Inflammatory macrophage (primary cell): ENCODE results near the gene DUSP2.
"Not testable (repeated sequence)": the region's sequence is repeated elsewhere in the genome, so short reads cannot be mapped to it uniquely, and the experiment has no call there.

Experiments used
- DNase-seq, 2 donors: peaks; one replicate each; pipeline ENCODE4 v3.0.0-alpha.2; 2020 to 2022

The DUSP2 gene

DNA sequence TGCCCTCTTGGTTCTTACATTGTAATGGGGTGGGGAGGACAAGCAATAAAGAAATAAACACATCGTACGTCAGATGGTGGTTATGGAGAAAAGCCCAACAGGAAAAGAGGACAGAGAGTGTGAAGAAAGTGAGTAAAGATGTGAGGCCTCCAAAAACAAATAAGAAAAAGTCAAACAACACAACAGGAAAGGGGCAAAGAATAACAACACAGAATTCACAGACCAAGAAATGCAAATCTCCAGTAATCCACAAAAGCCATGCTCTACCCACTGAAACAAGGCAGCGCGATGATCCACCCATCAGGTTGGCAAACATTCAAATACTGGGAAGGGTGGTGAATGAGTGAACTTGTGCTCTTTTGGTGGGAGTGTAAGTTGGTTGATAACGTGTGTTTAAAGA lies 16.7 kb upstream of the DUSP2 start:
- no peak for DNase-seq

DNA sequence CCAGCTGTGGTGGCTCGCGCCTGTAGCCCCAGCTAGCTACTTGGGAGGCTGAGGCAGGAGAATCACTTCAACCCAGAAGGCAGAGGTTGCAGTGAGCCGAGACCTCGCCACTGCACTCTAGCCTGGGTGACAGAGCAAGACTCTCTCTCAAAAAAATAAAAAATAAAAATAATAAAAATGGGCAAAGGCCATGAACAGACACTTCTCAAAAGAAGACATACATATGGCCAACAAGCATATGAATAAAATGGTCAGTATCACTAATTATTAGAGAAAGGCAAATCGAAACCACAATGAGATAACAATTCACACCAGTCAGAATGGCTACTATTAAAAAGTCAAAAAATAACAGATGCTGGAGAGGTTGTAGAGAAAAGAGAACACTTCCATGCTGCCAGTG lies 15.1 kb upstream of the DUSP2 start:
- not testable (repeated sequence) for DNase-seq

- DNase-seq, result no peak
Observed at GRCh38 chr2:96159084-96159830, 14.0 kb upstream of the DUSP2 start.

DNA sequence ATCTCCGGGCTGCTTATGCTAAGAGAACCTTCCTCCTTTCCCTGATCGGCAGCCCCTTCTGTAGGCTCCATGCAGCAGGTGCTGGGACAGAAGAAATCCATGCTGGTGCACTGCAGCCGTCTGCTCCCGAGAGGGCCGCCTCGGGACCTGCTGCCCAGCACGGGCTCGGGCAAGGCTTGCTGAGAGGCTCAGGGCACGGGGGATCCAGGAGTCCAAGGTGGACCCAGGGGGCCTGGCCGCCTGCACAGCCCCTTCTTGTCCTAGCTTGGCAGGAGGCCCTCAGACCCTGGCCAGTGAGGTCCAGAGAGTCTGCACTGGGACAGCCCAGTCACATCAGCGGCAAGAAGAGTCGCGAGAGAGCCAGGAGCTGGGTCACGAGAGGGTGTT lies 13.3 kb upstream of the DUSP2 start:
- no peak for DNase-seq

GRCh38 chr2:96157649-96158553 lies 12.7 kb upstream of the DUSP2 start:
- DNase-seq, result peak; percentile 76 to 81

DNA sequence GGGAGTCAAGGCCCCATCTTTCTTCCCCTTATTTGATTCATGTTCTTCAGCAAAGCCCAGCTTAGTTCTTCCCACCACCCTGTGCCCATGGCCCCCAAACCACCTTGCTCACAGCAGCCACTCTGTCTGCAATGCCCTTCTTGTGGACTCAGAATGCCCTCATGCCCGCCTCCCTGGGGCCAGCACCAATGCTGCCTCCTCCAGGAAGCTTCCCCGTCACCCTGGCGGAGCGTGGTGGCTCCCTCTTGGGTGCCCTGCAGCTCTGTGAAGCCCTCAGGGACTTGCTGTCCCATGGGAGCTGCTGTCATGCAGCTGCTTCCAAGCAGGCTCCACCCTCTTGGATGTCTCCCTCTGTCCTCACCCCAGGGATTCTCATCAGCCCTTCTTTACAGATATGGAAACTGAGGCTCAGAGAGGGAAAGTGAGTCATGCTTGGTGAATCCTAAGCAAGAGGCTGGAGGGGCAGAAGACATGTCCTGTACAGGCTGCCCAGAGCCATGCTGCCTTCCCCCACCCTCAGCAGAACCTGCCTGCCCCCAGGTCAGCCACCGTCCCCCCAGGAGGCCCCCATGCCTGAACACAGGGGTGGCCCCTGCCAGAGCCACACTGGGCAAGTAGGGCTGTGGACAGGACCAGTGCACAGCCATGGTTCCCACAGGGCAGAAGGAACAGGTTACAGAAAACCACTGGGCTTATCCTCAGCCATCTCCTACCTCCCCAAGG lies 11.8 kb upstream of the DUSP2 start:
- DNase-seq, result no peak

DNA sequence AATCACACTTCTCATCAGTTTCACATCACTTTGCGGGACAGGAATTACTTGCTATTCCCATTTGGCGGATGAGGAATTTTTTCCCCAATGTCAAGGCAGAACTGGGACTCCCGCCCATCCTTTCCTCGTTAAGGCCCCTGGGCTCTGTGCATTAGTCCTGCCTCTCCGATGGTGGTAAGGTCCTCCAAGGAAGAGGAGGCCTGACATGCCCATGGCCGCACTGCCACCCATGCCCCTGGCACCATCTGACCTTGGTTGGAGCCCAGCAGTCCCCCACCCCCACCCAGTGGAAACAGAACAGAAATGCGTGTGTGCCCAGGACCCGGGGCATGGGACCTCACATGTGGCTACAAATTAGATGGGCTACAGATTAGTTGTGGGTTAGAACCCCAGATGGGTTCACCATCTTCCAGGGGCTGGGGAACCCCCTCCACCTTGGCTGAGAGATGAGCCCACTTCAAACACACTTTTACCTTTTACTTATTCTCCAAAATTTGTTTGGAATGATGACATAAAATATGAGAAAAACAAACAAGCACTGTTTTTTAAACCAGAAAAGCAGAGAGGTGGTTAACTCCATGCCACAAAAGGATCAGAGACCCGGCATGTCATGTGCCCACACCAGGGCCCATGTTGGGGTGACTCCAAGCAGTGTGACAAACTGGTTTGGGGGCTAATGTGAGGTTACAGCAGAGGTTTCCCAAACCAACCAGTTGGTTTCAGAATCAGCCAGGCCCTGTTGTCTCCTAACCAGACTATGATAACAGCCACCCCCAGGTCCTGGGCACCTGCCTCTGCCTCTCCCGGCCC lies 11.0 kb upstream of the DUSP2 start:
- no peak for DNase-seq

GRCh38 chr2:96154506-96155380 lies 9.5 kb upstream of the DUSP2 start:
- no peak for DNase-seq

DNA sequence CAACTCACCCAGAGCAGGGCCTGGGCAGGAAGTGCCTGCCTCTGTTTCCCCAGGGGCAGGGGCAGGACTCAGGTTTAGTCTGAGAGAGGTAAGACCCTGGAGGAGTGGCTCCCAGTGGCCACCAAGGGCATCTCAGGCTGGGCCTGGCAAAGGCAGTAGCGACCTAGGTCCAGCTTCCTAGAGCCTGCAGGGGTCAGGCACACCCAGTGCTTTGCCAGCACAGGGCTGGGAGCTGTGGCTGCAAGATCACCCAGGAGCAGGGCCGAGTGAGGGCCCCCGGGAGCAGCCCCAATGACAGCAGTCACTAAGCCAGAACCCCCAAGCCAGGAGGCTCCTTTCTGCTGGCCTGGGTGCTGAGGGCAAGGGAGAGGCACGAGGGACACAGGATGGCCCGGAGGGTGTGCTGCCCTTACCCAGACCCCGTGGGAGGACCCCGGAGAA lies 8.8 kb upstream of the DUSP2 start:
- no peak for DNase-seq

DNA sequence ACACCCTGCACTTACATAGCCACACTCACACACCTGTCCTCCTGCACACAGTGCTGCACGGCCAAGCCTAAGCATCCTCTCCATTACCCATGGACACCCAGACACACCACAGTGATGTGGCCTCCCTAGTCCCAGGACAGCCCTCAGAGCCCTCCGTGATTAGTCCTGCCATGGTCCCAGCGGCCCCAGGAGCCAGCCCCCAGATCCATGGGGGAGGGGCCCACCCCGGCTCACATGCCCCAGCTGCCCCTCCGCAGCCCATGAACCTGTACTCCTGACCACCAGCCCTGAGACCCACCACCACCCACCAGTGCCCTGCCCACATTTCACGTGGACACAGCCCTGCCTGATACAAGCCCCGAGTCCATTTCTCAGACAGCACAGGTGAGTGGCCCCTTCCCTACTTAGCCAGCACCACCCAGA lies 8.1 kb upstream of the DUSP2 start:
- no peak for DNase-seq

- no peak for DNase-seq
Observed at GRCh38 chr2:96152304-96153161, 7.3 kb upstream of the DUSP2 start.

GRCh38 chr2:96151595-96152303 lies 6.5 kb upstream of the DUSP2 start:
- DNase-seq, result peak in 1 of 2 donors; percentile 42

GRCh38 chr2:96150791-96151594 lies 5.8 kb upstream of the DUSP2 start:
- DNase-seq, result no peak

DNA sequence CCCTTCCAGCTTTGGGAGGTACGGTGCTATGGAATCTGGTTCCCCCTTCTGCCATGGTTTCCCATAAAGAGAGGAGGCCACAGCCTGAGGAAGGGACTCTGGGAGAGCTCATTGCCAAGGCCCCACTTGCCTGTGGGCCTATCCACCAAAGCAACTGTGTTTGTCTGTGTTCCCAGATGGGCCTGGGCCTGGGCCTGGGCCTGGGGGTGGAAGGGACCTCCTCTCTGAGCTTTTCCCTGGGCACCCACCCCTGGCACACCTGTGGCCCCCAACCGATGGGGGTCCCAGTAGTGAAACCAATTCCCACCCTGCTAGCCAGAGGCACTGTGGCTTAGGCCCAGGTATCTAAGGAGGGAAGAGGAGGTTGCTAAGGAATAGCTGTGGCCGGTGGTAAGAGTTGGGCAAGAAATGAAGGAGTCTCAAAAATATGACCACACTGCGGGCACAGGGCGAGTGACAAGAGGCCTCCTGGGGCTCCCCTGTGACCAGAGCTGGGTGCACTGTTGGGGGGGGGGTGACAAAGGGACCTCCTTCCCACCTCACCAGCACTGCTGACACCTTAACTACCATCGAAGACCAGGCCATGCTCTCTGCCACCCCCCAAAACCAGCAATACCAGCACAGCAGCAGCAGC lies 4.9 kb upstream of the DUSP2 start:
- DNase-seq, result no peak

DNA sequence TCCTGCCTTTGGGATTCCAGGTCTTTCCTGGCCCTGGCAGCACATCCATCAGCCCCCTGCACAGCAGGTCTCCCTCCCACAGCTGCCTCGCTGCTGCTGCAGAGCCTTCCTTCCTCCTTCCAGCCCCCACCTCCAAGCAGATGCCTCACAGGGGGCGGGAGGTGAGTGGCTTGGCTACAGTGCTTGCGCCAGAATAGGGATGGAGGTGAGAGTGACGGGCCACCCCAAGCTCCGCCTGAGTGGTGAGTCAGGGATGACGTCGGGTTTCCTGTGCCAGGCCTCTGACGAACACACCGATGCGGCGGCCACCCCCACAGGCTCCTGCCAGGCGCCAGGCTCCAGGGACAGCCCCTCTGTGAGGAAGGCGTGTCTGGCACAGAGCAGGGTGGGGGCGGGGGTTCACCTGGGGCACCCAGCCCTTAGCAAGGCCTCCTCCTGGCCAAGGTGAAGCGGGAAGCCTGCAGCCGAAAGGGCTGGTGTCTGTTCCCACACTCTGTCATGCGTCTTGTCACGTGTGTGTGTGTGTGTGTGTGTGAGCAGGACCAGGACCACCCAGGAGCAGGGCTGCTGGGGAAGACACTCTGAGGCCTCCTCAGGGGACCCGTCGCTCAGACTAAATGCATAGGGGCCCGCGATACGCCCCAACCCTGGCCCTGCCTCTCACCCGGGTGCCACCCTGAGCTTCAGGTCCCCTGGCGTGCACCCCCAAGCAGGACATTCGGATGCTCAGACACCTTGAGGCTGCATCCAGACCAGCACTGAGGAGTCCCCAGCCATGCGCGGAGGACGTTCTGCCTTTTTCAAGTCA lies 3.4 kb upstream of the DUSP2 start:
- DNase-seq, result peak; percentile 66 to 83

DNA sequence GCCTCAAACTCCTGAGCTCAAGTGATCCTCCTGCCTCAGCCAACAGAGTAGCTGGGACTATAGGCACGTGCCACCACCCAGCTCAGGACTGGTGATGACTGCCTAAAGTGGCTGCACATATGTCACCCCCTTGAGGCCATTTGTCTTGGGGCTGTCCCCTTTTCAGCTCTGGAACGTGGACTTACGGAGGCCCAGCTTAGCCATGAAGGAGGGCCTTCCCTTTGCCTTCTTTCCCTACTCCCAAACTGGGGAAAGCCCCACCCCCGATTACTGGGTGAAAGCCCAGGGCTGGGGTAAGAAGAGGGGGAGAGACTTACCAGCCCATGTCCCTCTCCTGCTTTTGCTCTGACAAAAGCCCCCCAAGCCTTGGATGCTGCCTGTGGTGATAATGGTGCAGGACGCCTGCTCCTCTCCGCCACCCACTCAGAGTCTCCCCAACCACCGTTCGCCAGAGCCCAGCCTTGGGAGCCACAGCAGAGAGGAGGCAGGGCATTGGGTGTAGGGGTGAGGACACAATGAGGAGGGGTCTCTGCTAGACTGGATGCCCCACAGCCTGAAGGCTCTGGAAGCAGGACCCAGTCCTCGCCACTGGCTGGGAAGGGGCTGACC lies 2.5 kb upstream of the DUSP2 start:
- DNase-seq, result no peak
